ENCODE data around the gene FERMT3. TPM values are rescaled to one million over a fixed set of nuclear protein-coding genes. Genes with fewer than 3 reads are reported as not detected.
A peak's percentile ranks its signal among the peaks of the same experiment; 100 is the strongest.

Gene FERMT3
- total RNA-seq, 1 experiment from 2014 or later, result 10.6 TPM

GRCh38 chr11:64254326-64254725, 47.8 kb downstream of the FERMT3 start:
- no CpG with 5 or more reads among the region's 7 CpGs for WGBS (ENCODE audit: extremely low coverage, insufficient read length, low lambda C conversion rate)

More at GRCh38 chr11:64254326-64254725, 47.8 kb downstream of the FERMT3 start:
- TF ChIP-seq CTCF (conservative IDR thresholded peaks at IDR 0.05), result no peak
- no peaks in the 10 kb centered on the region; the same call in 1 of the 2 replicates for H3K79me2 ChIP-seq (ENCODE audit: insufficient read depth, low read length)
- H4K20me1 ChIP-seq (ENCODE audit: control insufficient read depth, insufficient read depth, insufficient read length), result no peaks in the 10 kb centered on the region
- no peak overlapping the region for H3K14ac ChIP-seq (ENCODE audit: insufficient read depth, low read length)
- H4K91ac ChIP-seq (ENCODE audit: insufficient read length, low read depth, low read length), result no peak overlapping the region
- H2BK15ac ChIP-seq (ENCODE audit: low read depth, low read length), result no peak overlapping the region
- DNase-seq, result no peak
- no peaks in the 10 kb centered on the region for H3K27me3 Mint-ChIP-seq (ENCODE audit: low read depth)
- no peak overlapping the region for H2BK12ac ChIP-seq (ENCODE audit: insufficient read length, low read depth, low read length)
- H3K4me3 Mint-ChIP-seq, result 0 out of 5 replicates have a peak overlapping the region, but pooled peaks of 1 of the 2 experiments have one; percentile 98
- peaks cover 3% of the 10 kb centered on the region for H3K79me1 ChIP-seq (ENCODE audit: insufficient read depth, low read depth, low read length, poor library complexity, severe bottlenecking)
- H3K27ac Mint-ChIP-seq, result no peak overlapping the region
- H3K18ac ChIP-seq (ENCODE audit: insufficient read length, low read depth, low read length), result no peak overlapping the region
- peaks cover 16% of the 10 kb centered on the region for H3K23me2 ChIP-seq (ENCODE audit: insufficient read length, low read depth, low read length, poor library complexity, severe bottlenecking)
- peaks cover 28 to 51% (median 43%) of the 10 kb centered on the region in 3 experiments; a peak in 6 of 7 replicates for H3K36me3 Mint-ChIP-seq (ENCODE audit: insufficient read depth in 1 of 3, low read depth in 3 of 3)
- no peak overlapping the region for H4K5ac ChIP-seq (ENCODE audit: insufficient read length, low read depth, low read length)
- no peak overlapping the region for H2AK5ac ChIP-seq (ENCODE audit: insufficient read length, low read length)
- H3K56ac ChIP-seq (ENCODE audit: insufficient read length, low read depth, low read length), result no peak overlapping the region
- H2BK5ac ChIP-seq (ENCODE audit: insufficient read length, low read length), result no peak overlapping the region
- H3K9ac ChIP-seq (ENCODE audit: extremely low read depth, insufficient read length, low read length), result no peak overlapping the region
- H3K4me1 Mint-ChIP-seq, result peaks cover 18 to 27% of the 10 kb centered on the region in 2 experiments
- H4K8ac ChIP-seq (replicated peaks; ENCODE audit: insufficient read length, low read depth, low read length), result no peak overlapping the region
- no peak overlapping the region for H2BK120ac ChIP-seq (ENCODE audit: low read depth, low read length, poor library complexity, severe bottlenecking)
- no peaks in the 10 kb centered on the region for H3K9me3 Mint-ChIP-seq
- H3K9me3 ChIP-seq (ENCODE audit: control insufficient read depth, low read depth, low read length), result no peaks in the 10 kb centered on the region
- no peak overlapping the region for H3K4ac ChIP-seq (ENCODE audit: low read depth, low read length)
- H3T11ph ChIP-seq (ENCODE audit: low read length), result no peak overlapping the region
- no peak overlapping the region for H3K23ac ChIP-seq (ENCODE audit: insufficient read length, low read depth, low read length)
- H3K27ac ChIP-seq (ENCODE audit: insufficient read length, low read depth, low read length), result no peak overlapping the region
- no peak overlapping the region for H2BK20ac ChIP-seq (ENCODE audit: low read depth, low read length, poor library complexity, severe bottlenecking)
- peaks cover 4% of the 10 kb centered on the region; the same call in 1 of the 2 replicates for H3K4me1 ChIP-seq (ENCODE audit: insufficient read depth, low read length)
- H3K4me2 ChIP-seq (ENCODE audit: insufficient read depth, insufficient read length, low read length), result no peak overlapping the region
- no peaks in the 10 kb centered on the region for H3K27me3 ChIP-seq (ENCODE audit: insufficient read depth, low read length)
- no peak overlapping the region for H2AFZ ChIP-seq (ENCODE audit: low read length)
